ENCODE data around the gene FBXL7. TPM values are rescaled to one million over a fixed set of nuclear protein-coding genes. Genes with fewer than 3 reads are reported as not detected.

FBXL7 gene
- polyA plus RNA-seq, 4 donors = 0.22 to 4.2 (median 2.7) TPM

DNA sequence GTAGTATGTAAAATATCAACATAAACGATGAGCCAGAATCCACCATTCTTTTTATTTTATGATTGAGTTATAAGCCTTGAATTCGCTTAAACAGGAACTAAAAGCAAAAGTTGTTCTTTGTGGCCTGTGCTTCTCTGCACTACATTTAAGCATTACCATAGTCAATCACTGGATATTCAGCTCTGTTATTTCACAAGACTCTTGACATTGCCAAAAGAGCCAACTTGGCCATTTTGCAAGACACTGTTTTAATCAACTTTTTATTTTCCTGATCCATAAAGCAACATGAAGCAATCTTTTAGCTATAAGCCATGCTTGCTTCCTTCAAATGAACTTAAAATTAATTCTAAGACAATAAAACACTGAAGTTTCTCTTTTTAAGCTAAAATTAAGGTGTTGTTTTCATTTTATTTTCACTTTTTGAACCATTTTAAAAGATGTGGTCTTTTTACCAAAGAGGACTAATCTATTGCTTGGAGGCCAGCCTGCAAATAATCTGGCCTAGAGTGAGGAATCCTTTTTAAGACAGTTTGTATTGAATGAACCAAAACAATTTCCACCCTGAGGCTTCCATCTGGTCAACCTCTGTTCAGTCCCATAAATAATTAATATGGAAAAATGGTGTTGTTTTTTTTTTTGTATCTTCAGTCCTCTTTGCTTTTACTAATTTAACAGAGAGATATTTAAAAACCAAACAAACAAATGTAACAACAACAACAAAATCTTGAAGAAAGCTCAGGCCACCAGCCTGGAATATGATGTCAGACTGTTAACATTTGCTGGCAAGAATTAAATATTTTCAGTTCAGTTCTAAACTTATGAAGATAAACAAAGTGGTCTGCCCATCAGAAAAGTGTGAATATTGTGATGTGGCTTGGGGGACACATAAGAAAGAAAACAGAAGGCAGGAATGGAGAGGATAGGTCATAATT is 405.2 kb downstream of the FBXL7 start:
- H3K27ac ChIP-seq (ENCODE audit: low read depth in 1 of 3, low read length in 2 of 3) = no peak overlapping the region
- no peaks in the 10 kb centered on the region for H3K36me3 ChIP-seq (ENCODE audit: control insufficient read depth in 3 of 3, insufficient read depth in 2 of 3, low read depth in 1 of 3, low read length in 3 of 3)
- H3K4me1 ChIP-seq (ENCODE audit: control insufficient read depth in 3 of 3, insufficient read depth in 2 of 3, low read depth in 1 of 3, low read length in 2 of 3) = no peaks in the 10 kb centered on the region
- no peak overlapping the region for H3K4me3 ChIP-seq (ENCODE audit: low read depth in 1 of 3, low read length in 3 of 3)
- DNase-seq (no peak), FAIRE-seq (no peak)
- H3K27me3 ChIP-seq (ENCODE audit: control insufficient read depth in 3 of 3, insufficient read depth in 3 of 3, low read length in 3 of 3) = no peaks in the 10 kb centered on the region
- peaks cover 0 to 2% of the 10 kb centered on the region in 2 donors for H3K9me3 ChIP-seq (ENCODE audit: control insufficient read depth in 2 of 2, insufficient read depth in 1 of 2, low read depth in 1 of 2, low read length in 1 of 2)
- WGBS, 3 donors = 66 to 77% (median 68%) methylated on average over 2 of the region's 2 CpGs

DNA sequence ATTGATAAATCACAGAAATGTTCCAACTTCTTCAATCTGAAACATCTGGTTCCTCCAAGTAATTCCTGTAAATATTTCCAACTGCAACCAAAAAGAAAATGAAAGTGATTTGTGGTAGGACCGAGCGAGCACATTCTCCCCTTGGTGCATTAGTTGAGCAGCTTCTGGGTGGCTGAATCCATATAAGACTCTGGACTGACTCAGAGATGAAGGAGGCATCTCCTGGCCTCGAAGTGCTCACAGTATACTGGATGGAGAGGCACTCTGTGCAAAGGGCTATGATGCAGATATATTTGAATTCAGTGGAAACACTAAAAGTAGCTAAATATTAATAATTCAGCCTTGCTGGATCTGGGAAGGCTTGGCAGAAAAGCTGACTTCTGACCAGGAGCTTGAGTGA is 414.7 kb downstream of the FBXL7 start:
- H3K9me3 ChIP-seq (ENCODE audit: control insufficient read depth in 2 of 2, insufficient read depth in 1 of 2, low read depth in 1 of 2, low read length in 1 of 2) = no peaks in the 10 kb centered on the region
- H3K4me3 ChIP-seq (ENCODE audit: low read depth in 1 of 3, low read length in 3 of 3) = no peak overlapping the region
- no peak overlapping the region for H3K27ac ChIP-seq (ENCODE audit: low read depth in 1 of 3, low read length in 2 of 3)
- no peaks in the 10 kb centered on the region for H3K36me3 ChIP-seq (ENCODE audit: control insufficient read depth in 3 of 3, insufficient read depth in 2 of 3, low read depth in 1 of 3, low read length in 3 of 3)
- FAIRE-seq (no peak), DNase-seq (no peak)
- 52 to 60% (median 55%) methylated on average over 3 of the region's 3 CpGs for WGBS, 3 donors
- H3K4me1 ChIP-seq (ENCODE audit: control insufficient read depth in 3 of 3, insufficient read depth in 2 of 3, low read depth in 1 of 3, low read length in 2 of 3) = no peaks in the 10 kb centered on the region
- no peaks in the 10 kb centered on the region for H3K27me3 ChIP-seq (ENCODE audit: control insufficient read depth in 3 of 3, insufficient read depth in 3 of 3, low read length in 3 of 3)

DNA sequence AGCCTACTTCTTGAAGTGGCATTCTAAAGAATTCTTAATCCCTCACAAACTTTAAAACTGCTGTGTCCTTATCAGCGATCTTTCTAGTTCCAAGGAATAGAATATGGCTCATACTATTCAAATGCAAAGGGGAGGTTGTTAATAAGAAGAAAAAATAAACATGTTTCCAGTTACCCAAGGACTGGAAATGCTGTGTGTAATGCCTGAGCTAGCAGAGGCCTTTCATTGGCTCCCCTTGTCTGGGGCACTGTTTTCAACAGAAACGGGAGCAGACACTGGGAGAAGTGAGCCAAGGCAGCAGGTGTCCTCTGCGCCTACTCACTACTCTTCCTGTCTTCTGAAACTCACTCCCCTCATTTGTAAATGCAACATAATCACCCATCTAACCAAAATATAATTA is 426.6 kb downstream of the FBXL7 start:
- no peaks in the 10 kb centered on the region for H3K4me1 ChIP-seq (ENCODE audit: control insufficient read depth in 3 of 3, insufficient read depth in 2 of 3, low read depth in 1 of 3, low read length in 2 of 3)
- no peaks in the 10 kb centered on the region for H3K27me3 ChIP-seq (ENCODE audit: control insufficient read depth in 3 of 3, insufficient read depth in 3 of 3, low read length in 3 of 3)
- H3K27ac ChIP-seq (ENCODE audit: low read depth in 1 of 3, low read length in 2 of 3) = no peak overlapping the region
- 74 to 75% (median 75%) methylated on average over 3 of the region's 3 CpGs for WGBS, 3 donors
- no peaks in the 10 kb centered on the region for H3K36me3 ChIP-seq (ENCODE audit: control insufficient read depth in 3 of 3, insufficient read depth in 2 of 3, low read depth in 1 of 3, low read length in 3 of 3)
- no peak for FAIRE-seq
- no peak for DNase-seq
- H3K9me3 ChIP-seq (ENCODE audit: control insufficient read depth in 2 of 2, insufficient read depth in 1 of 2, low read depth in 1 of 2, low read length in 1 of 2) = peaks cover 0 to 2% of the 10 kb centered on the region in 2 donors
- no peak overlapping the region for H3K4me3 ChIP-seq (ENCODE audit: low read depth in 1 of 3, low read length in 3 of 3)

DNA sequence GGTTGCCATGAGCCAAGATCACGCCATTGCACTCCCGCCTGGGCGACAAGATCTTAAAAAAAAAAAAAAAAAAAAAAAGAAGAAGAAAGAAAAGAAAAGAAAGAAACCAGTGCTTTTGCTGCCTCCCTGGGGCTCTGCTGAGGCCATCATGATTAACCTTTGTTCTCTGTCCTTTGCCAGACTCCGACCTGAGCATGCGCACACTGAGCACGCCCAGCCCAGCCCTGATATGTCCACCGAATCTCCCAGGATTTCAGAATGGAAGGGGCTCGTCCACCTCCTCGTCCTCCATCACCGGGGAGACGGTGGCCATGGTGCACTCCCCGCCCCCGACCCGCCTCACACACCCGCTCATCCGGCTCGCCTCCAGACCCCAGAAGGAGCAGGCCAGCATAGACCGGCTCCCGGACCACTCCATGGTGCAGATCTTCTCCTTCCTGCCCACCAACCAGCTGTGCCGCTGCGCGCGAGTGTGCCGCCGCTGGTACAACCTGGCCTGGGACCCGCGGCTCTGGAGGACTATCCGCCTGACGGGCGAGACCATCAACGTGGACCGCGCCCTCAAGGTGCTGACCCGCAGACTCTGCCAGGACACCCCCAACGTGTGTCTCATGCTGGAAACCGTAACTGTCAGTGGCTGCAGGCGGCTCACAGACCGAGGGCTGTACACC is 427.9 kb downstream of the FBXL7 start:
- Histone ChIP-seq H3K9me3 (ENCODE audit: control insufficient read depth in 2 of 2, insufficient read depth in 1 of 2, low read depth in 1 of 2, low read length in 1 of 2) (peaks cover 0 to 2% of the 10 kb centered on the region in 2 donors), H3K4me3 (ENCODE audit: low read depth in 1 of 3, low read length in 3 of 3) (no peak overlapping the region), H3K36me3 (ENCODE audit: control insufficient read depth in 3 of 3, insufficient read depth in 2 of 3, low read depth in 1 of 3, low read length in 3 of 3) (no peaks in the 10 kb centered on the region), H3K4me1 (ENCODE audit: control insufficient read depth in 3 of 3, insufficient read depth in 2 of 3, low read depth in 1 of 3, low read length in 2 of 3) (no peaks in the 10 kb centered on the region), H3K27me3 (ENCODE audit: control insufficient read depth in 3 of 3, insufficient read depth in 3 of 3, low read length in 3 of 3) (no peaks in the 10 kb centered on the region), H3K27ac (ENCODE audit: low read depth in 1 of 3, low read length in 2 of 3) (no peak overlapping the region)
- DNase-seq = no peak
- 90 to 94% (median 93%) methylated on average over 34 to 38 of the region's 38 CpGs for WGBS, 3 donors
- FAIRE-seq = no peak

DNA sequence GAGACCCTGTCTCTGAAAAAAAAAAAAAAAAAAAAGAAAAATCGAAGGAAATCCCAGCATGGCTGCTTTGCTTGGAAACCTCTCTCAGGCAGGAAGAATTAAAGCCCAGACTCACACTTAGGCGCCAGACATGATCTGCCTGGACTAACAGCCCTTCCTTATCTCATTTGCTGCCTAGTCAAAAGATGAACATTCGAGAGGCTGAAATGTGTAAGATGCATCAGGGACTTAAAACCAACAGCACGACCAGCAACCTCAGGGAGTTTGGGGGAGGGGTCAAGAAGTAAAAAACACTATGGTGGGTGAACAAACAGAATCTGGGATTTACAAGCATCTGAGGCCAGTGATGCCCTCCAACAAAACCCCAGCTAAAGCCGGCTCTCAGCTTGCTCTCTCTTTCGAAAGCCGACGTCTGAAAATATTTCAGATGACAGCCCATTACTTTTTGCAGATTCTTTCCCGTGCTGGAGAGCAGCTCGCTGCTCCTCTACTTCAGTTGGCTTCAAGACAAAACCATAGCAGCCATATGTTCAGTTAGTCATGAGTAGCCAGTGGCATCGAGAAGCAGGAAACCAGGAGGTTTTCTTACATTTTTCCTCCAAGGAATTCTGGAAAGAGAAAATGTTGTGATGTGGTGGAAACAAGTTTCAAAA is 429.8 kb downstream of the FBXL7 start:
- H3K27me3 ChIP-seq (ENCODE audit: control insufficient read depth in 3 of 3, insufficient read depth in 3 of 3, low read length in 3 of 3) = no peaks in the 10 kb centered on the region
- H3K4me1 ChIP-seq (ENCODE audit: control insufficient read depth in 3 of 3, insufficient read depth in 2 of 3, low read depth in 1 of 3, low read length in 2 of 3) = no peaks in the 10 kb centered on the region
- no peak overlapping the region for H3K4me3 ChIP-seq (ENCODE audit: low read depth in 1 of 3, low read length in 3 of 3)
- 64 to 81% (median 72%) methylated on average over 11 of the region's 11 CpGs for WGBS, 3 donors
- H3K9me3 ChIP-seq (ENCODE audit: control insufficient read depth in 2 of 2, insufficient read depth in 1 of 2, low read depth in 1 of 2, low read length in 1 of 2) = peaks cover 0 to 2% of the 10 kb centered on the region in 2 donors
- no peaks in the 10 kb centered on the region for H3K36me3 ChIP-seq (ENCODE audit: control insufficient read depth in 3 of 3, insufficient read depth in 2 of 3, low read depth in 1 of 3, low read length in 3 of 3)
- FAIRE-seq (no peak), DNase-seq (no peak)
- H3K27ac ChIP-seq (ENCODE audit: low read depth in 1 of 3, low read length in 2 of 3) = no peak overlapping the region

DNA sequence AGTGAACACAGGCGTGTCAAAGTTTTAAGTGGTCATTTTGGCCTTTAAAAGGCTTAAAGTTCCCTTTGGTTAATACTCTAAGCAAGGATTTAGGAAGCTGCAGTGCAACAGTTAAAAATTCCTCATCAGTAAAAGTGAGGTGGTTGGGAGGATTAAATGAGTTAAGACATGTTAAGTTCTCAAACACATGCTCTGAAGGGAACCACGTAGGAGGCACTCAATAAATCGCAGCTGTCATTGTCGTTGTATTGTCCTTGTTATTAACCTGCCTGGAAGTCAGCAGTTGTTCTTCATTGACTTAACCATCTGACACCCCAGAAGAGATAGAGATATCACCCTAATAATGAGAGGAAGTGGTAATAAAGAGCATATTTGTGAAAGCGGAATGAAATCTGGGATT is 432.1 kb downstream of the FBXL7 start:
- FAIRE-seq = no peak

DNA sequence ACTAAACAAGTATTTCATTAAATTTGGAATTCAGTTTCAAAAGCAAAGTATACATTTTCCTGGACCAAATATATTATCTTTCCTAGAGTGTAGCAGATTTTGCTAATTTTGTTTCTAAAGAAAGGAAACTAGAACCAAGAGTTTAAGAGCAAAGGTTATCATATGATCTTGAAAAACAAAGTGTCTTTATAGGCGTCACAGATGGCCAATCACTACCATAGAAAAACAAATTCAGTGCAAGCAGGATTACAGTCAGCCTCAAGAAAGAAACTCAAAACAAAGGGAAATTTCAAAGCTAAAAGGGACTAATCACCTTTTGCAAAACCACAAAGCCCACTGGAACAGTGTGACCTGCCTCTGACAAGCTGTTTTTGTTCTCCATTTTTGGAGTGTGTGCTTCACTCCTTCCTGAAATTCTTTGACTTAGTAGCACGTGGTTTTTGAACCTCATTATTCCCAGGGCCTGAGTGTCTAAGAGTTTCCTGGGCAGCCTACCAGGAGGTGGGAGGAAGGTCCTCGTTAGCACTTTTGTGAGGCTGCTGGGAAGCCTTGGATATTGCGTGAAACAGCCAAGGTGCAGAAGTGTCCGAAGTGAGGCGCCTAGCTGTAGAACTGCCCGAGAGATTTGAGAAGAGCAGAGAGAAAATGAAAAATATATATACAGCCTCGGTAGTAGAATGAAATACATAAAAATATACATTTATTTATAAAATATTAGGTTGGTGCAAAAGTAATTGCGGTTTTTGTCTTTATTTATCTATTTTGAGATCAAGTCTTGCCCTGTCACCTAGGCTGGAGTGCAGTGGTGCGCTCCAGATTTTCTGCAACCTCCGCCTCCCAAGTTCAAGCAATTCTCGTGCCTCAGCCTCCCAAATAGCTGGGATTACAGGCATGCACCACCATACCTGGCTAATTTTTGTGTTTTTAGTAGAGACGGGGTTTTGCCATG is 433.6 kb downstream of the FBXL7 start:
- FAIRE-seq (no peak), DNase-seq (no peak)
- Histone ChIP-seq H3K36me3 (ENCODE audit: control insufficient read depth in 3 of 3, insufficient read depth in 2 of 3, low read depth in 1 of 3, low read length in 3 of 3) (peaks cover 0 to 9% (median 0%) of the 10 kb centered on the region in 3 donors), H3K9me3 (ENCODE audit: control insufficient read depth in 2 of 2, insufficient read depth in 1 of 2, low read depth in 1 of 2, low read length in 1 of 2) (no peaks in the 10 kb centered on the region), H3K27ac (ENCODE audit: low read depth in 1 of 3, low read length in 2 of 3) (no peak overlapping the region), H3K27me3 (ENCODE audit: control insufficient read depth in 3 of 3, insufficient read depth in 3 of 3, low read length in 3 of 3) (no peaks in the 10 kb centered on the region), H3K4me1 (ENCODE audit: control insufficient read depth in 3 of 3, insufficient read depth in 2 of 3, low read depth in 1 of 3, low read length in 2 of 3) (no peaks in the 10 kb centered on the region), H3K4me3 (ENCODE audit: low read depth in 1 of 3, low read length in 3 of 3) (no peak overlapping the region)
- 71 to 78% (median 74%) methylated on average over 13 of the region's 13 CpGs for WGBS, 3 donors

More for the DNA sequence above, 432.1 kb downstream of the FBXL7 start:
- DNase-seq = no peak
- H3K27me3 ChIP-seq (ENCODE audit: control insufficient read depth in 3 of 3, insufficient read depth in 3 of 3, low read length in 3 of 3) = no peaks in the 10 kb centered on the region
- H3K36me3 ChIP-seq (ENCODE audit: control insufficient read depth in 3 of 3, insufficient read depth in 2 of 3, low read depth in 1 of 3, low read length in 3 of 3) = peaks cover 0 to 7% (median 0%) of the 10 kb centered on the region in 3 donors
- no peak overlapping the region for H3K4me3 ChIP-seq (ENCODE audit: low read depth in 1 of 3, low read length in 3 of 3)
- peaks cover 0 to 2% of the 10 kb centered on the region in 2 donors for H3K9me3 ChIP-seq (ENCODE audit: control insufficient read depth in 2 of 2, insufficient read depth in 1 of 2, low read depth in 1 of 2, low read length in 1 of 2)
- no peak overlapping the region for H3K27ac ChIP-seq (ENCODE audit: low read depth in 1 of 3, low read length in 2 of 3)
- no peaks in the 10 kb centered on the region for H3K4me1 ChIP-seq (ENCODE audit: control insufficient read depth in 3 of 3, insufficient read depth in 2 of 3, low read depth in 1 of 3, low read length in 2 of 3)
- 66 to 73% (median 67%) methylated on average over 5 of the region's 5 CpGs for WGBS, 3 donors
